ENCODE results near the gene DARS1. TPM values are rescaled to one million over a fixed set of nuclear protein-coding genes. Genes with fewer than 3 reads are reported as not detected.

Gene DARS1
- total and polyA plus RNA-seq, 7 donors, result 54.2 to 89.7 (median 73.5) TPM

- 84 to 91% (median 91%) methylated on average over 3 of the region's 3 CpGs for WGBS, 3 donors
- no peak for TF ChIP-seq CTCF (IDR thresholded peaks at IDR 0.05)
- H3K4me3 ChIP-seq, result no peak overlapping the region
- no peaks in the 10 kb centered on the region for H3K27me3 ChIP-seq (ENCODE audit: insufficient read depth in 3 of 3, low read length in 2 of 3)
- intact Hi-C loops (cut with DNase I), result no loop called here
- H3K4me1 ChIP-seq, result peaks cover 9% of the 10 kb centered on the region
- no peak for DNase-seq
- ATAC-seq, result no peak
- H3K9me3 ChIP-seq, result no peaks in the 10 kb centered on the region
- no peaks in the 10 kb centered on the region for H3K36me3 ChIP-seq (ENCODE audit: insufficient read depth in 1 of 2, low read depth in 1 of 2)
- H3K27ac ChIP-seq, result no peak overlapping the region
Measured at GRCh38 chr2:136022396-136023146, 37.1 kb upstream of the DARS1 start.

GRCh38 chr2:136021976-136022375 is 36.5 kb upstream of the DARS1 start:
- DNase-seq (no peak), ATAC-seq (no peak)
- 95 to 98% (median 97%) methylated on average over 4 of the region's 4 CpGs for WGBS, 3 donors
- no peaks in the 10 kb centered on the region for H3K9me3 ChIP-seq
- no peak for TF ChIP-seq CTCF (IDR thresholded peaks at IDR 0.05)
- intact Hi-C loops (cut with DNase I), result no loop called here
- H3K4me3 ChIP-seq, result no peak overlapping the region
- H3K36me3 ChIP-seq (ENCODE audit: insufficient read depth in 1 of 2, low read depth in 1 of 2), result no peaks in the 10 kb centered on the region
- peaks cover 9% of the 10 kb centered on the region for H3K4me1 ChIP-seq
- H3K27ac ChIP-seq, result no peak overlapping the region
- H3K27me3 ChIP-seq (ENCODE audit: insufficient read depth in 3 of 3, low read length in 2 of 3), result no peaks in the 10 kb centered on the region

GRCh38 chr2:136021406-136021805 is 36.0 kb upstream of the DARS1 start:
- no peak for ATAC-seq

GRCh38 chr2:136020831-136021230 is 35.4 kb upstream of the DARS1 start:
- no peak overlapping the region for H3K27ac ChIP-seq
- no peak for ATAC-seq
- H3K4me1 ChIP-seq, result peaks cover 9% of the 10 kb centered on the region

More at GRCh38 chr2:136021406-136021805, 36.0 kb upstream of the DARS1 start:
- no peak for TF ChIP-seq CTCF (IDR thresholded peaks at IDR 0.05)
- Histone ChIP-seq H3K4me3 (no peak overlapping the region), H3K27ac (no peak overlapping the region), H3K4me1 (peaks cover 9% of the 10 kb centered on the region), H3K36me3 (ENCODE audit: insufficient read depth in 1 of 2, low read depth in 1 of 2) (no peaks in the 10 kb centered on the region), H3K9me3 (no peaks in the 10 kb centered on the region), H3K27me3 (ENCODE audit: insufficient read depth in 3 of 3, low read length in 2 of 3) (no peaks in the 10 kb centered on the region)
- intact Hi-C loops (cut with DNase I), result no loop called here
- 70 to 87% (median 82%) methylated on average over 2 of the region's 2 CpGs for WGBS, 3 donors
- no peak for DNase-seq

More at GRCh38 chr2:136020831-136021230, 35.4 kb upstream of the DARS1 start:
- H3K27me3 ChIP-seq (ENCODE audit: insufficient read depth in 3 of 3, low read length in 2 of 3), result no peaks in the 10 kb centered on the region
- no peak for TF ChIP-seq CTCF (IDR thresholded peaks at IDR 0.05)
- intact Hi-C loops (cut with DNase I), result no loop called here
- DNase-seq, result no peak
- 97 to 98% (median 97%) methylated on average over 2 of the region's 2 CpGs for WGBS, 3 donors
- no peaks in the 10 kb centered on the region for H3K36me3 ChIP-seq (ENCODE audit: insufficient read depth in 1 of 2, low read depth in 1 of 2)
- H3K4me3 ChIP-seq, result no peak overlapping the region
- H3K9me3 ChIP-seq, result no peaks in the 10 kb centered on the region
